Right renal pelvis (tissue), 4 donors: ENCODE data around the gene PCSK7. TPM values are rescaled to one million over a fixed set of nuclear protein-coding genes. Genes with fewer than 3 reads are reported as not detected.

Experiments
- DNase-seq, 4 donors: peaks; one replicate each; pipeline ENCODE4 v3.0.0-alpha.2; 2013; ENCODE audit warnings: low read depth in 4 of 4, low spot score in 3 of 4, missing footprints in 1 of 4
- polyA plus RNA-seq, 4 donors: library from polyadenylated mRNA; unstranded; fragments of 120-200 nt; gene quantifications; one replicate each; pipeline ENCODE4 v1.2.1, GENCODE V29; 2013; ENCODE audit not compliant: insufficient read length in 4 of 4

The PCSK7 gene
- polyA plus RNA-seq, 4 donors: 20.7 to 22.3 (median 21.4) TPM

DNA sequence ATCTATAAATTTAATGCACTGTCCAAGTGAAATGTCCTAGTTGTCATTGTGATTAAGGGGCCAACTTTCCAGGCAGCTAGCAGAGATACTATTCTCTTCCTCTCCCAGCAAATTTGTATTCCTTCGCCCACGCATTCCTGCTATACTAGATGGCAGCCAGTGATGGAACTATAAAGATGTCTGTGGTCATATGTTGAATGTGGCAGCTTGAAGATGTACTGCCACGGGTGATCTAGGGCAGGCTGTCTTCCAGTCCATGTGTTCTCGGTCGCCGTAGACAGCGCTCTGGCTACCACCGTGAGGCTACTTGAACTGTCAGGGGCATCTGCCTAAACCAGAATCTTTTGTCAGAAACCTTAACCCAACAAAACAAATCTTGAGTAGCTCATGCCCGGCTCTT, 61.7 kb downstream of the PCSK7 start:
- no peak for DNase-seq

- DNase-seq: no peak
These were observed 62.1 kb downstream of the PCSK7 start for GRCh38 chr11:117169736-117170135.

- no peak for DNase-seq
These were observed 65.4 kb downstream of the PCSK7 start for GRCh38 chr11:117166491-117166890.

GRCh38 chr11:117160826-117161225, 71.0 kb downstream of the PCSK7 start:
- DNase-seq: no peak

GRCh38 chr11:117159892-117160291, 72.0 kb downstream of the PCSK7 start:
- no peak for DNase-seq

DNA sequence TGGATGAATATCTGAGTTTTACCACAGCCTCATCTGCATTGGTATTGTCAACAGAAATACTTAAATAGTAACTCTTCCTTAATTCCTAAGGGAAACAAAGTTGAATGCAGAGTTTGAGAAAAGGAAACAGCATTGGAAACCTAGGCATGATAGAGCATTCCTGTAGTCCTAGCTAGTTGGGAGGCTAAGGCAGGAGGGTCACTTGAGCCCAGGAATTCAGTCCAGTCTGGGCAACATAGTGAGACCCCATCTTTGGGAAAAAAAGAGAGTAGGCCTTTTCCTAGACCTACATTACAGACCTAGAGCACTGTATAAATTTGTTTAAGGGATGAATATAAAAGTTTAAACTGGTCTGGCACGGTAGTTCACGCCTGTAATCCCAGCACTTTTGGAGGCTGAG, 74.4 kb downstream of the PCSK7 start:
- no peak for DNase-seq

GRCh38 chr11:117154468-117154867, 77.4 kb downstream of the PCSK7 start:
- DNase-seq: no peak

Other genes starting within 250 kb of the PCSK7 start
- 10 to 100 TPM; 30.9 to 35.9 (median 34.4) TPM for gene SIK3, start 133.6 kb downstream of the PCSK7 start, polyA plus RNA-seq
- 10 to 100 TPM; 69.0 to 76.5 (median 72.1) TPM for gene PAFAH1B2, start 87.8 kb downstream of the PCSK7 start, polyA plus RNA-seq
- 10 to 100 TPM; 41.5 to 42.1 (median 41.9) TPM for gene SIDT2, start 53.3 kb downstream of the PCSK7 start, polyA plus RNA-seq
- gene TAGLN, start 32.7 kb downstream of the PCSK7 start, polyA plus RNA-seq: 100 to 1,000 TPM; 110 to 181 (median 125) TPM
- 10 to 100 TPM; 25.9 to 34.7 (median 30.1) TPM for gene RNF214, start 598 bp upstream of the PCSK7 start, polyA plus RNA-seq
- 10 to 100 TPM; 15.6 to 24.8 (median 19.5) TPM for gene BACE1-AS, start 59.3 kb upstream of the PCSK7 start, polyA plus RNA-seq
- gene BACE1, start 84.2 kb upstream of the PCSK7 start, polyA plus RNA-seq: 10 to 100 TPM; 58.2 to 64.9 (median 63.1) TPM
- 10 to 100 TPM; 20.0 to 27.4 (median 24.2) TPM for gene CEP164, start 95.8 kb upstream of the PCSK7 start, polyA plus RNA-seq